Subcutaneous abdominal adipose tissue (tissue), 5 donors: ENCODE results near the gene MCRIP2.

Source experiments
- H3K27ac ChIP-seq: one replicate; pipeline ENCODE4 v1.7.0; 2013; ENCODE audit warnings: low read depth, mild to moderate bottlenecking, inconsistent platforms, low read length, moderate library complexity
- H3K27me3 ChIP-seq, 5 donors: one replicate each; pipeline ENCODE4 v1.7.0; 2013; ENCODE audit warnings: low read length in 5 of 5, inconsistent platforms in 1 of 5; ENCODE audit not compliant: control insufficient read depth in 5 of 5, insufficient read depth in 4 of 5
- H3K36me3 ChIP-seq, 5 donors: one replicate each; pipeline ENCODE4 v1.7.0; 2013; ENCODE audit warnings: low read length in 5 of 5; ENCODE audit not compliant: control insufficient read depth in 5 of 5, insufficient read depth in 5 of 5
- H3K4me1 ChIP-seq, 5 donors: one replicate each; pipeline ENCODE4 v1.7.0; 2013; ENCODE audit warnings: low read length in 5 of 5, mild to moderate bottlenecking in 3 of 5, moderate library complexity in 1 of 5; ENCODE audit not compliant: control insufficient read depth in 5 of 5, insufficient read depth in 5 of 5
- H3K4me3 ChIP-seq, 5 donors: one replicate each; pipeline ENCODE4 v1.7.0; 2013; ENCODE audit warnings: low read length in 5 of 5, low read depth in 1 of 5
- H3K9ac ChIP-seq, 5 donors: one replicate each; pipeline ENCODE4 v1.7.0; 2013; ENCODE audit warnings: low read length in 5 of 5, mild to moderate bottlenecking in 4 of 5, moderate library complexity in 3 of 5
- H3K9me3 ChIP-seq, 5 donors: one replicate each; pipeline ENCODE4 v1.7.0; 2013; ENCODE audit warnings: low read length in 5 of 5; ENCODE audit not compliant: control insufficient read depth in 5 of 5
- donor health status: healthy.
- donor health status: healthy.
- donor health status: healthy.
- donor health status: healthy.
- donor health status: healthy.

Gene MCRIP2

DNA sequence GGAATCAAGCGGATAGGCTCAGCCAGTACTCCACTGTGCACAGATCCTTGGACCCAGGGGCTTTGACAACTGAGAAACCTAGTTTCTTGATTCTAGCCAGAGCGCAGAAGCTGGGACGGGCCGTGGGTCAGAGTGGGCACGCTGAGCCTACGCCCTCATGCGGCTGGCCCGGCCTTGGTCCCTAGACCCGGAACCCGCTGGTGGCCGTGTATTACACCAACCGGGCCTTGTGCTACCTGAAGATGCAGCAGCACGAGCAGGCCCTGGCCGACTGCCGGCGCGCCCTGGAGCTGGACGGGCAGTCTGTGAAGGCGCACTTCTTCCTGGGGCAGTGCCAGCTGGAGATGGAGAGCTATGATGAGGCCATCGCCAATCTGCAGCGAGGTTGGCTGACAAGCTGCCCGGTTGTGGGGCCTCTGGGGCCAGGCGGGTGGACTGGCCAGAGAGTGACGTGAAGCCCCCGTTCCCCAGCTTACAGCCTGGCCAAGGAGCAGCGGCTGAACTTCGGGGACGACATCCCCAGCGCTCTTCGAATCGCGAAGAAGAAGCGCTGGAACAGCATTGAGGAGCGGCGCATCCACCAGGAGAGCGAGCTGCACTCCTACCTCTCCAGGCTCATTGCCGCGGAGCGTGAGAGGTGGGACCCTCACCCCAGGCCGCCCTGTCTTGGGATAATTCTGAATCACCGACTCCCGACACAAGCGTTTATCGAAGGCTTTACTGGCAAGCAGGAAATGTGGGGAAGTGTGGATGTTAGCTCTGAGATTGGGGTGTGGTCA lies 39.5 kb downstream of the MCRIP2 start:
- peak overlapping the region in 4 of 5 donors; percentile 84 to 90 (median 86) for H3K9ac ChIP-seq
- H3K4me3 ChIP-seq: peak overlapping the region; percentile 59 to 78 (median 75)
- peak overlapping the region; percentile 62 for H3K27ac ChIP-seq
- H3K36me3 ChIP-seq: peaks cover 0 to 19% (median 16%) of the 10 kb centered on the region in 5 donors
- peaks cover 4 to 69% (median 52%) of the 10 kb centered on the region in 5 donors for H3K4me1 ChIP-seq
- H3K27me3 ChIP-seq: peaks cover 0 to 4% (median 0%) of the 10 kb centered on the region in 5 donors
- H3K9me3 ChIP-seq: no peaks in the 10 kb centered on the region

DNA sequence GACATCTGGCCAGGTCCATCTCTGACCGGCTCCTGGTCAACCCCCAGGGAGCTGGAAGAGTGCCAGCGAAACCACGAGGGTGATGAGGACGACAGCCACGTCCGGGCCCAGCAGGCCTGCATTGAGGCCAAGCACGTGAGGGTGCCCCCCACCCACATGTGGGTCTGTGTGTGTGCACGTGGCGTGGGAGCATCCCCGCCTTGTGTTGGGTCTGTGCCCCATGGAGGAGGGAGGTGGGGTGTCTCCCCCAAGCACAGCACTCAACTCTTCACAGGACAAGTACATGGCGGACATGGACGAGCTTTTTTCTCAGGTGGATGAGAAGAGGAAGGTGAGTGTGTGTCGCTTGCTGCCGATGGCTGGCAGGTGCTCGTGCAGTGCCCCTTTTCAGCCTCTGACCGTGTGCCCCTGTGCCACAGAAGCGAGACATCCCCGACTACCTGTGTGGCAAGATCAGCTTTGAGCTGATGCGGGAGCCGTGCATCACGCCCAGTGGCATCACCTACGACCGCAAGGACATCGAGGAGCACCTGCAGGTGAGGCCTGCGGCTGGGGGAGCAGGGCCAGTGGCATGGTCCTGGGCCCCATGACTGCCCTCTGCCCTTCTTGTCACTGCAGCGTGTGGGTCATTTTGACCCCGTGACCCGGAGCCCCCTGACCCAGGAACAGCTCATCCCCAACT lies 40.3 kb downstream of the MCRIP2 start:
- Histone ChIP-seq H3K4me1 (peaks cover 4 to 65% (median 51%) of the 10 kb centered on the region in 5 donors), H3K9me3 (no peaks in the 10 kb centered on the region), H3K27ac (peak overlapping the region; percentile 62), H3K4me3 (peak overlapping the region in 4 of 5 donors; percentile 25 to 78 (median 74)), H3K27me3 (peaks cover 0 to 3% (median 0%) of the 10 kb centered on the region in 5 donors), H3K9ac (peak overlapping the region in 3 of 5 donors; percentile 84 to 90 (median 85)), H3K36me3 (peaks cover 0 to 25% (median 21%) of the 10 kb centered on the region in 5 donors)

- Histone ChIP-seq H3K27ac (peak overlapping the region; percentile 37), H3K4me1 (peaks cover 4 to 65% (median 51%) of the 10 kb centered on the region in 5 donors)
Measured at GRCh38 chr16:682493-683395, 41.1 kb downstream of the MCRIP2 start.

DNA sequence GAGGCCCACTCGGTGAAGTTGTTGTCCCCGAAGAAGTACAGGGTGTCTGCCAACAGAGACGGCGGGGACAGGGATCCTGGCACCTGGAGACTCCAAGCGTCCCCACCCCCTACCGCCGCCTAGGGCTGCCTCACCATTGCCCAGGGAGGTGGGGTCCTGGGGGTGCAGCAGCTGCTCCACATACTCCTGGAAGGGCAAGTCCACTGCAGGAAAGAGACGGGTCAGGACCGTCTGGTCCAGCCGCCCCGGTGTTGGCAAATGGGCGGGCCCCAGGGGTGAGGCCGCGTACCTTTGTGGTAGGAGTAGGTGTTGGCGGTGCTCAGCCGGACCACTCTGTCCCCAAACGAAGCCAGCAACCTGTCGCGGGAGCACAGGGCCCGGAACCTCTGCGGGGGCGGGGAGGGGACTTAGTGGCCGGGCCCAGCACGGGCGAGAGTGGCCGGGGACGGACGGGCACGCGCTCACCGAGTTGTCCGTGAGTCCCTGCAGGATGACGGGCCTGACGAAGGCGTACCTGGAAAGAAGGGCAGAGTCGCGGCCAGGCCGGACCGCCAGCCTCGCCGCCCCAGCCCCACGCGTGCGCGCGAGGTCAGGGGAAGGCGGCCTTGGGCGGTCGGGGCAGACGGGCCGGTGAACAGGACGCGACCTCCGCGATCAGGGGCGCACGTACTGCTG lies 41.9 kb downstream of the MCRIP2 start:
- Histone ChIP-seq H3K36me3 (peaks cover 0 to 35% (median 31%) of the 10 kb centered on the region in 5 donors), H3K9ac (peak overlapping the region in 3 of 5 donors; percentile 62 to 71 (median 68)), H3K4me1 (peaks cover 4 to 68% (median 51%) of the 10 kb centered on the region in 5 donors), H3K4me3 (peak overlapping the region in 4 of 5 donors; percentile 67 to 80 (median 73)), H3K27ac (peak overlapping the region; percentile 37), H3K9me3 (no peaks in the 10 kb centered on the region), H3K27me3 (no peaks in the 10 kb centered on the region)

More at GRCh38 chr16:682493-683395, 41.1 kb downstream of the MCRIP2 start:
- peak overlapping the region in 3 of 5 donors; percentile 24 to 71 (median 62) for H3K9ac ChIP-seq
- peak overlapping the region in 2 of 5 donors; percentile 68 to 78 for H3K4me3 ChIP-seq
- H3K27me3 ChIP-seq: no peaks in the 10 kb centered on the region
- H3K36me3 ChIP-seq: peaks cover 0 to 34% (median 29%) of the 10 kb centered on the region in 5 donors
- no peaks in the 10 kb centered on the region for H3K9me3 ChIP-seq

DNA sequence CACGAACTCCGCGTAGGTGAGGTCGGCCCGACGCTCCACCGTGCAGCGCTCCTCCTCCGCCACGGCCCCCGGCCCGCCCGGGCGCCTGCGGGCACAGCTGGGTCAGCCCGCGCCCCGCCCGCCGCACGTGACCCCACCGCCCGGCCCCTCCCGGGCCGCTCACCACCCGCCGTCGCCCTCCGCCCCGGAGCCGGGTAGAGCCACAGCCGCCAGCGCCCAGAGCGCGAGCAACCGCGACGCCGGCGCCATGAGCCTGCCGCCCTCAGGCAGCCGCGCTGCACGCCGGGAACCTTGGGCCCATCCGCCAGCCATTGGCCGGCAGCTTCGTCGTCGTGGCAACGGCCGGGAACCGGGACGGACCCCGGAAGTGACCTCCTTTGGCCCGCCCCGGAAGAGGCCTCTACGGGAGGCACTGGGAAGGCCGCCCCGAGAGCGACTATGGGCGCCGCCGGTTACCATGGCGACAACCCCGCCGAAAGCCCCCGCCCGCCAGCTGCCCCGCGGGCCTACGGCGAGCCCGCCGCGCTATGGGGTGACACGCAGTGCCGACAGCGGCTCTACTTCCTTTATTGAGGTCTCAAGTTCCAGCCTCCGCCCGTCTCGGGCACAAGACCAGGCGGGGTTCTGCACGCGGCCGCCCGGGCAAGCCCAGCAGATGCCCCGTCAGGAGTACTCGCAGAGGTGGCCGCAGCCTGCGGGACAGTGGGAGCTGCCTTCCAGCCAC lies 42.6 kb downstream of the MCRIP2 start, which contains the start of gene JMJD8:
Gene JMJD8 (minus strand): TSS at position 264 of the 724 bp plus-strand sequence. CDS start 15 bp downstream, at position 249.
- peak within 1 kb of the TSS; percentile 50 for H3K27ac ChIP-seq
- no peaks in the 10 kb centered on the region for H3K9me3 ChIP-seq
- peaks cover 0 to 35% (median 31%) of the 10 kb centered on the region in 5 donors for H3K36me3 ChIP-seq
- peaks cover 7 to 69% (median 55%) of the 10 kb centered on the region in 5 donors for H3K4me1 ChIP-seq
- H3K27me3 ChIP-seq: no peaks in the 10 kb centered on the region
- peak within 1 kb of the TSS in 4 of 5 donors; percentile 58 to 78 (median 68) for H3K9ac ChIP-seq
- H3K4me3 ChIP-seq: peak within 1 kb of the TSS in 4 of 5 donors; percentile 67 to 80 (median 73)

DNA sequence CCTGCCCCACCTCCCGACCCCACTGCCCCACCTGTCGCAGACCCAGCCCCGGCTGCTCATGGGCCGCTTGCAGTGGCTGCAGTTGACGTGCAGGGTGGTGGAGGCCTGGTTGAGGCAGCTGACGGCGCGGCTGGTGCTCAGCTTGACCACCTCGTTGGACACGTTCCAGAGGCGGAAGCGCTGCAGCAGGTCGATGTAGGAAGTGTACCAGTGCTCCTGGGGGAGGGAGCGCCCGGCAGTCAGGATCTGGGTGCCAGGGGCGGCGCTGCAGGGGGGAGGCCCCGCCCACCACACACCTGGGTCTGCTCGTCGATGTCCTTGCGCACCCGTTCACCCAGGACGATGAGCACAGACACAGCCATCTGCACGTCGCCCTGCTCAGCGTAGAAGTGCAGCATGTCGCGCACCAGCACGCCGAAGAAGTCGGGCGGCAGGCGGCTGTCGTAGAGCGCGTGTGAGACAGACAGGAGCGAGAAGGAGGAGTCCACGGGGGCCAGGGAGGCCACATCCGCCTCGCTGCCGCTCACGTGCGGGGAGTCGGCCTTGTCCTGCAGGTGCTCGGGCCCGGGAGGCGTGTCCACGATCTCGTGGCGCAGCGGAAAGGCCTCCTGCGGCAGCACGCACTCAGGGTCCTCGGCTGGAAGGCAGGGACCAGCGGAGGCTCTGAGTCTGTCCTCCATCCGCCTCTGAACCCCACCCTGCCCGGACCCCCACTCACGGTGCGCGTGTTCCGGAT lies 43.5 kb downstream of the MCRIP2 start:
- Histone ChIP-seq H3K27ac (no peak overlapping the region), H3K27me3 (no peaks in the 10 kb centered on the region), H3K9me3 (no peaks in the 10 kb centered on the region), H3K4me3 (peak overlapping the region in 2 of 5 donors; percentile 68 to 78), H3K36me3 (peaks cover 0 to 35% (median 31%) of the 10 kb centered on the region in 5 donors), H3K4me1 (peaks cover 11 to 71% (median 59%) of the 10 kb centered on the region in 5 donors), H3K9ac (no peak overlapping the region)

GRCh38 chr16:685967-686366 lies 44.3 kb downstream of the MCRIP2 start:
- H3K9ac ChIP-seq: no peak overlapping the region
- H3K27ac ChIP-seq: no peak overlapping the region
- H3K27me3 ChIP-seq: no peaks in the 10 kb centered on the region
- H3K36me3 ChIP-seq: peaks cover 0 to 35% (median 31%) of the 10 kb centered on the region in 5 donors
- H3K9me3 ChIP-seq: no peaks in the 10 kb centered on the region
- no peak overlapping the region for H3K4me3 ChIP-seq
- peaks cover 11 to 74% (median 62%) of the 10 kb centered on the region in 5 donors for H3K4me1 ChIP-seq
